MM.1S (cell line): ENCODE measurements around the gene CR2.

Experiments
- DNase-seq: peaks from one replicate; pipeline ENCODE4 v3.0.0-alpha.2; 2015
- H2AFZ ChIP-seq: fragments of 300-600 bp; sonication (generic); 2 replicates; pipeline ENCODE4 v1.6.0; 2016; ENCODE audit warnings: antibody characterized with exemption, low read length
- H3F3A ChIP-seq: fragments of 300-600 bp; sonication (generic); 2 replicates; pipeline ENCODE4 v1.6.1; 2016; ENCODE audit warnings: mild to moderate bottlenecking, antibody characterized with exemption, low read length, moderate library complexity, mixed read lengths; ENCODE audit not compliant: insufficient read depth
- H3K27ac ChIP-seq: fragments of 300-600 bp; sonication (generic); 2 replicates; pipeline ENCODE4 v1.5.1; 2016; ENCODE audit warnings: mild to moderate bottlenecking, low read length
- H3K27me3 ChIP-seq: fragments of 300-600 bp; sonication (generic); replicated peaks from 2 replicates; pipeline ENCODE4 v1.6.0; 2016; ENCODE audit warnings: low read length; ENCODE audit not compliant: insufficient read depth
- H3K36me3 ChIP-seq: fragments of 300-600 bp; sonication (generic); replicated peaks from 2 replicates; pipeline ENCODE4 v1.6.1; 2016; ENCODE audit warnings: mild to moderate bottlenecking, low read length, mixed read lengths; ENCODE audit not compliant: insufficient read depth
- H3K4me1 ChIP-seq: fragments of 300-600 bp; sonication (generic); 2 replicates; pipeline ENCODE4 v1.6.1; 2016; ENCODE audit warnings: low read length, mixed read lengths
- H3K4me2 ChIP-seq: fragments of 300-600 bp; sonication (generic); 2 replicates; pipeline ENCODE4 v1.6.0; 2016; ENCODE audit warnings: low read depth, low read length
- H3K4me3 ChIP-seq: fragments of 300-600 bp; sonication (generic); 2 replicates; pipeline ENCODE4 v1.5.1; 2016; ENCODE audit warnings: low read length, mixed read lengths
- H3K79me2 ChIP-seq: fragments of 300-600 bp; sonication (generic); 2 replicates; pipeline ENCODE4 v1.6.1; 2016; ENCODE audit warnings: mixed run types, low read length, mixed read lengths
- H3K9ac ChIP-seq: fragments of 300-600 bp; sonication (generic); 2 replicates; pipeline ENCODE4 v1.6.1; 2016; ENCODE audit warnings: low read length, mixed read lengths
- H3K9me2 ChIP-seq: fragments of 300-600 bp; sonication (generic); replicated peaks from 2 replicates; pipeline ENCODE4 v1.6.1; 2016; ENCODE audit warnings: mild to moderate bottlenecking, low read length, mixed read lengths; ENCODE audit not compliant: insufficient read depth
- H3K9me3 ChIP-seq: fragments of 300-600 bp; sonication (generic); replicated peaks from 2 replicates; pipeline ENCODE4 v1.6.1; 2016; ENCODE audit warnings: mild to moderate bottlenecking, low read length, mixed read lengths; ENCODE audit not compliant: insufficient read depth
- H4K20me1 ChIP-seq: fragments of 300-600 bp; sonication (generic); 2 replicates; pipeline ENCODE4 v1.6.1; 2016; ENCODE audit warnings: mild to moderate bottlenecking, low read length, moderate library complexity, mixed read lengths; ENCODE audit not compliant: insufficient read depth
- CTCF ChIP-seq: fragments of 300-600 bp; sonication (generic); IDR thresholded peaks from 2 replicates; pipeline ENCODE4 v1.5.1; 2016; ENCODE audit warnings: antibody characterized with exemption, low read length, mixed read lengths
- EZH2 ChIP-seq: fragments of 300-600 bp; sonication (generic); optimal IDR thresholded peaks from 2 replicates; pipeline ENCODE3; 2017; ENCODE audit warnings: low read depth, mild to moderate bottlenecking, antibody characterized with exemption, low read length, mixed read lengths
- EZH2phosphoT487 ChIP-seq: fragments of 300-600 bp; sonication (generic); IDR thresholded peaks from 2 replicates; pipeline ENCODE4 v1.6.1; 2018; ENCODE audit warnings: antibody characterized with exemption, low read length

CR2 gene

GRCh38 chr1:207421078-207421477 is 33.0 kb upstream of the CR2 start:
- H3K4me3 ChIP-seq: no peak overlapping the region

GRCh38 chr1:207423560-207424292 is 30.4 kb upstream of the CR2 start:
- H3K4me1 ChIP-seq: no peaks in the 10 kb centered on the region

More at GRCh38 chr1:207421078-207421477, 33.0 kb upstream of the CR2 start:
- no peaks in the 10 kb centered on the region for H4K20me1 ChIP-seq
- DNase-seq: no peak
- no peaks in the 10 kb centered on the region for H3K27me3 ChIP-seq
- H3K4me1 ChIP-seq: no peaks in the 10 kb centered on the region
- no peaks in the 10 kb centered on the region for H3K9me3 ChIP-seq
- H3K9me2 ChIP-seq: no peaks in the 10 kb centered on the region
- no peaks in the 10 kb centered on the region for H3F3A ChIP-seq
- no peak overlapping the region for H3K27ac ChIP-seq
- TF ChIP-seq EZH2: no peak
- no peak for TF ChIP-seq CTCF
- TF ChIP-seq EZH2phosphoT487: no peak
- H3K4me2 ChIP-seq: no peak overlapping the region
- no peak overlapping the region for H2AFZ ChIP-seq
- no peaks in the 10 kb centered on the region for H3K36me3 ChIP-seq
- H3K79me2 ChIP-seq: no peaks in the 10 kb centered on the region
- no peak overlapping the region for H3K9ac ChIP-seq

GRCh38 chr1:207424570-207425131 is 29.5 kb upstream of the CR2 start:
- no peak for DNase-seq
- Histone ChIP-seq H3K27me3 (no peaks in the 10 kb centered on the region), H3K27ac (no peak overlapping the region), H3K4me3 (no peak overlapping the region), H3K79me2 (no peaks in the 10 kb centered on the region), H3K9ac (no peak overlapping the region), H3K4me2 (no peak overlapping the region), H3K36me3 (no peaks in the 10 kb centered on the region), H4K20me1 (no peaks in the 10 kb centered on the region), H3K9me2 (no peaks in the 10 kb centered on the region), H3K9me3 (no peaks in the 10 kb centered on the region), H2AFZ (no peak overlapping the region), H3K4me1 (no peaks in the 10 kb centered on the region), H3F3A (no peaks in the 10 kb centered on the region)
- TF ChIP-seq CTCF (no peak), EZH2phosphoT487 (no peak), EZH2 (no peak)

More at GRCh38 chr1:207423560-207424292, 30.4 kb upstream of the CR2 start:
- Histone ChIP-seq H3K27ac (no peak overlapping the region), H3K4me2 (no peak overlapping the region), H3K9ac (no peak overlapping the region), H3K36me3 (no peaks in the 10 kb centered on the region), H3K9me3 (no peaks in the 10 kb centered on the region), H3K27me3 (no peaks in the 10 kb centered on the region), H3K4me3 (no peak overlapping the region), H3F3A (no peaks in the 10 kb centered on the region), H4K20me1 (no peaks in the 10 kb centered on the region), H3K79me2 (no peaks in the 10 kb centered on the region), H2AFZ (no peak overlapping the region), H3K9me2 (no peaks in the 10 kb centered on the region)
- TF ChIP-seq EZH2phosphoT487: no peak
- TF ChIP-seq EZH2: no peak
- TF ChIP-seq CTCF: no peak
- no peak for DNase-seq
